K562 (cell line): Measurements from ENCODE around the gene GMEB2. TPM values are rescaled to one million over a fixed set of nuclear protein-coding genes. Genes with fewer than 3 reads are reported as not detected.

Experiments used
- BHLHE40 ChIP-seq: IDR thresholded peaks from 2 replicates; pipeline ENCODE4 v1.6.1; 2011; ENCODE audit warnings: low read length, improper control_type of control experiment
- CBX3 ChIP-seq, 2 experiments: IDR thresholded peaks; 1 replicate in 1 of 2; 2 replicates in 1 of 2; pipeline ENCODE4 v1.6.1; 2012; ENCODE audit warnings: inconsistent platforms in 2 of 2, low read length in 2 of 2, borderline replicate concordance in 1 of 2, control low read depth in 1 of 2
- CBX5 ChIP-seq: IDR thresholded peaks from 2 replicates; pipeline ENCODE4 v1.6.1; 2014; ENCODE audit warnings: low read depth, borderline replicate concordance
- DNMT1 ChIP-seq: fragments of 450-650 bp; IDR thresholded peaks from 2 replicates; pipeline ENCODE4 v1.6.1; 2016; ENCODE audit warnings: antibody characterized with exemption, mild to moderate bottlenecking
- FOSL1 ChIP-seq: fragments of 200-800 bp; sonication (Bioruptor generic); conservative IDR thresholded peaks from 2 replicates; pipeline ENCODE4 v1.6.1; 2016; ENCODE audit warnings: missing genetic modification characterization, missing compliant biosample characterization
- FOXK1 ChIP-seq: sonication (generic); formaldehyde crosslinking; IDR thresholded peaks from 2 replicates; pipeline ENCODE4 v1.8.0; 2022; ENCODE audit warnings: missing genetic modification reagents, mild to moderate bottlenecking, borderline replicate concordance
- HDAC2 ChIP-seq: fragments of 450-650 bp; IDR thresholded peaks from 2 replicates; pipeline ENCODE4 v1.6.1; 2016; ENCODE audit warnings: mild to moderate bottlenecking
- HEY1 ChIP-seq: fragments of 250-450 bp; sonication (Bioruptor Pico); IDR thresholded peaks from 2 replicates; pipeline ENCODE4 v1.5.0; 2020; ENCODE audit warnings: mild to moderate bottlenecking, moderate library complexity, borderline replicate concordance
- HMGXB4 ChIP-seq: sonication (generic); formaldehyde crosslinking; IDR thresholded peaks from 2 replicates; pipeline ENCODE4 v1.8.1; 2023; ENCODE audit warnings: mild to moderate bottlenecking, missing genetic modification reagents
- KLF16 ChIP-seq: IDR thresholded peaks from 2 replicates; pipeline ENCODE4 v1.6.1; 2016; ENCODE audit warnings: antibody characterized with exemption
- MAX ChIP-seq: sonication (generic); formaldehyde crosslinking; IDR thresholded peaks from 2 replicates; pipeline ENCODE4 v1.9.0; 2022; ENCODE audit warnings: mild to moderate bottlenecking, missing genetic modification reagents
- MCM7 ChIP-seq, 2 experiments: fragments of 450-650 bp; IDR thresholded peaks; 2 replicates each; pipeline ENCODE4 v1.6.1; 2016 to 2018
- NFE2 ChIP-seq: IDR thresholded peaks from 2 replicates; pipeline ENCODE4 v1.6.1; 2014; ENCODE audit warnings: antibody characterized with exemption, low read depth
- NFIC ChIP-seq: fragments of 450-650 bp; IDR thresholded peaks from 2 replicates; pipeline ENCODE4 v1.6.1; 2017; ENCODE audit warnings: mild to moderate bottlenecking, inconsistent platforms
- NFRKB ChIP-seq: fragments of 450-650 bp; IDR thresholded peaks from 2 replicates; pipeline ENCODE4 v1.6.1; 2016; ENCODE audit warnings: low read depth
- POLR2A ChIP-seq: fragments of 450-650 bp; conservative IDR thresholded peaks from 2 replicates; pipeline ENCODE4 v1.6.1; 2016
- RNF219 ChIP-seq: fragments of 250-450 bp; sonication (Bioruptor Pico); IDR thresholded peaks from 2 replicates; pipeline ENCODE4 v1.5.0; 2022; ENCODE audit warnings: mild to moderate bottlenecking
- SMARCA4 ChIP-seq: fragments of 450-650 bp; IDR thresholded peaks from 2 replicates; pipeline ENCODE4 v1.6.1; 2016
- SMARCC2 ChIP-seq: fragments of 450-650 bp; IDR thresholded peaks from 2 replicates; pipeline ENCODE4 v1.6.1; 2017; ENCODE audit warnings: antibody characterized with exemption, moderate library complexity, mild to moderate bottlenecking, low read depth
- SP2 ChIP-seq: IDR thresholded peaks from 2 replicates; pipeline ENCODE4 v1.6.1; 2011; ENCODE audit warnings: mild to moderate bottlenecking, low read depth, low read length, moderate library complexity; ENCODE audit not compliant: poor library complexity, severe bottlenecking; ENCODE audit errors: extremely low read depth
- SRSF3 ChIP-seq: fragments of 200-400 bp; formaldehyde crosslinking; IDR thresholded peaks from 2 replicates; pipeline ENCODE4 v1.6.1; 2016; ENCODE audit warnings: mild to moderate bottlenecking, low read length, moderate library complexity; ENCODE audit not compliant: insufficient read depth
- XRCC3 ChIP-seq: fragments of 450-650 bp; IDR thresholded peaks from 2 replicates; pipeline ENCODE4 v1.6.1; 2017; ENCODE audit warnings: mild to moderate bottlenecking, moderate library complexity
- ZBED1 ChIP-seq: IDR thresholded peaks from 2 replicates; pipeline ENCODE4 v1.6.1; 2014
- ZBTB2 ChIP-seq: fragments of 450-650 bp; IDR thresholded peaks from 2 replicates; pipeline ENCODE4 v1.6.1; 2016; ENCODE audit warnings: antibody characterized with exemption
- ZC3H11A ChIP-seq: IDR thresholded peaks from 2 replicates; pipeline ENCODE4 v1.6.1; 2012; ENCODE audit warnings: low read depth, low read length, improper control_type of control experiment
- ZKSCAN3 ChIP-seq: fragments of 250-450 bp; sonication (Bioruptor Pico); IDR thresholded peaks from 2 replicates; pipeline ENCODE4 v1.4.0; 2020
- ZNF143 ChIP-seq: sonication (generic); formaldehyde crosslinking; IDR thresholded peaks from 2 replicates; pipeline ENCODE4 v1.9.0; 2022; ENCODE audit warnings: mild to moderate bottlenecking, missing genetic modification reagents
- polyA plus RNA-seq, 8 experiments: library from polyadenylated mRNA; depleted of rRNA in 4 of 8; stranded (reverse) in 5 of 8; unstranded in 3 of 8; fragments of >200 nt; fragmentation: Nextera tagmentation in 2 of 8; fragmentation: Illumina TruSeq in 1 of 8; extraction: Ambion mirVana in 2 of 8; extraction: Trizol in 1 of 8; gene quantifications; 2 replicates each; pipeline versions ENCODE4 v1.2.1 to v1.2.3, GENCODE V29; 2011 to 2014; ENCODE audit warnings: inconsistent platforms in 1 of 8, missing spikeins in 1 of 8
- total RNA-seq, 7 experiments: library from RNA; depleted of rRNA in 6 of 7; stranded (reverse); fragments of >200 nt in 6 of 7; fragmentation: Illumina TruSeq in 2 of 7; extraction: Trizol in 2 of 7; gene quantifications; 2 replicates each; pipeline versions ENCODE4 v1.2.1 to v1.2.3, GENCODE V29; 2011 to 2021; ENCODE audit warnings: low replicate concordance in 1 of 7

The GMEB2 gene
- total and polyA plus RNA-seq, 9 of the 15 experiments (the other 6 are each of a cell fraction or from before 2014, with no cell fraction given), result 0.03 to 13.9 (median 6.3) TPM

- 0 out of 2 replicates have a peak, but pooled peaks have one; percentile 45 for TF ChIP-seq HMGXB4 (CRISPR knock-in tag)
- no peak for TF ChIP-seq SMARCC2
- no peak for TF ChIP-seq SP2
- TF ChIP-seq ZBED1, result no peak
- no peak for TF ChIP-seq RNF219 (CRISPR knock-in tag)
- TF ChIP-seq ZC3H11A, result peak; percentile 83; the same call in 1 of the 2 replicates
- TF ChIP-seq DNMT1, result 0 out of 2 replicates have a peak, but pooled peaks have one; percentile 21
- TF ChIP-seq XRCC3, result no peak
- TF ChIP-seq SRSF3, result no peak
- no peak for TF ChIP-seq ZKSCAN3
- no peak for TF ChIP-seq ZNF143 (CRISPR knock-in tag)
- TF ChIP-seq NFRKB, result peak; percentile 76
- no peak for TF ChIP-seq CBX5
- TF ChIP-seq BHLHE40, result peak; percentile 64
- TF ChIP-seq NFE2, result peak; percentile 66
- 0 out of 2 replicates have a peak, but pooled peaks have one; percentile 14 for TF ChIP-seq SMARCA4
- peak; percentile 90 for TF ChIP-seq POLR2A
- TF ChIP-seq FOSL1 (tag), result no peak
- TF ChIP-seq NFIC, result 0 out of 2 replicates have a peak, but pooled peaks have one; percentile 38
- no peak for TF ChIP-seq HEY1
- peak; percentile 61; the same call in 1 of the 2 replicates for TF ChIP-seq FOXK1 (CRISPR knock-in tag)
- TF ChIP-seq CBX3 (IDR thresholded peaks at IDR 0.05; ENCODE audit: borderline replicate concordance in 1 of 2, low read length in 2 of 2), result peak in 1 of 2 experiments; percentile 82; a peak in 2 of 3 replicates
- TF ChIP-seq MAX (CRISPR knock-in tag), result peak; percentile 80
- peak in 1 of 2 experiments; percentile 26; a peak in 1 of 4 replicates for TF ChIP-seq MCM7 (IDR thresholded peaks at IDR 0.05)
- peak; percentile 76; the same call in 1 of the 2 replicates for TF ChIP-seq HDAC2
- no peak for TF ChIP-seq KLF16
- TF ChIP-seq ZBTB2, result 0 out of 2 replicates have a peak, but pooled peaks have one; percentile 33
Measured at GRCh38 chr20:63628246-63628975, 1.5 kb upstream of the GMEB2 start (continued).
